HG03460 (cell line): ENCODE data around the gene SF3A2.

Experiments used
- ATAC-seq: cut with Tn5 transposase; IDR thresholded peaks from one replicate; pipeline ENCODE4 v1.9.1; 2021; ENCODE audit not compliant: unreplicated experiment

SF3A2 gene

GRCh38 chr19:2288818-2289713, 52.4 kb downstream of the SF3A2 start:
- ATAC-seq: no peak

GRCh38 chr19:2289714-2290435, 53.3 kb downstream of the SF3A2 start:
- no peak for ATAC-seq

GRCh38 chr19:2290441-2291184, 54.0 kb downstream of the SF3A2 start:
- ATAC-seq: no peak

GRCh38 chr19:2291185-2291751, 54.6 kb downstream of the SF3A2 start:
- no peak for ATAC-seq

GRCh38 chr19:2294687-2295335, 58.2 kb downstream of the SF3A2 start:
- ATAC-seq: no peak

GRCh38 chr19:2296141-2296540, 59.5 kb downstream of the SF3A2 start:
- no peak for ATAC-seq
